Activated naive CD8-positive, alpha-beta T cell treated with anti-CD3 and anti-CD28 coated beads, Interleukin-2, amount 50 U/mL, for 24 hours (primary cell): ENCODE measurements around the gene WDR18.

Source experiments
- ATAC-seq: fragments of 150-1000 bp; cut with Tn5 transposase; one replicate; pipeline ENCODE4 v1.10.0; 2021
- DNase-seq: peaks from one replicate; pipeline ENCODE4 v3.0.0; 2021
- H3K27ac Mint-ChIP-seq: one replicate; pipeline ENCODE4 v1.8.0; 2021; ENCODE audit warnings: mild to moderate bottlenecking, mixed read lengths
- H3K27me3 Mint-ChIP-seq: one replicate; pipeline ENCODE4 v1.8.0; 2021; ENCODE audit warnings: mixed read lengths
- H3K36me3 Mint-ChIP-seq: one replicate; pipeline ENCODE4 v1.8.0; 2021; ENCODE audit warnings: low read depth, mixed read lengths
- H3K4me1 Mint-ChIP-seq: one replicate; pipeline ENCODE4 v1.8.0; 2021; ENCODE audit warnings: mixed read lengths
- H3K4me3 Mint-ChIP-seq: one replicate; pipeline ENCODE4 v1.8.0; 2021; ENCODE audit warnings: mild to moderate bottlenecking, moderate library complexity, mixed read lengths
- H3K9me3 Mint-ChIP-seq: one replicate; pipeline ENCODE4 v1.8.0; 2021; ENCODE audit warnings: mixed read lengths

Gene WDR18

GRCh38 chr19:990119-990571 is 6.0 kb downstream of the WDR18 start:
- DNase-seq: no peak
- H3K27me3 Mint-ChIP-seq: no peaks in the 10 kb centered on the region
- peaks cover 23% of the 10 kb centered on the region for H3K36me3 Mint-ChIP-seq
- no peak overlapping the region for H3K27ac Mint-ChIP-seq
- H3K4me3 Mint-ChIP-seq: no peak overlapping the region
- no peaks in the 10 kb centered on the region for H3K9me3 Mint-ChIP-seq
- no peak for ATAC-seq
- peaks cover 7% of the 10 kb centered on the region for H3K4me1 Mint-ChIP-seq

DNA sequence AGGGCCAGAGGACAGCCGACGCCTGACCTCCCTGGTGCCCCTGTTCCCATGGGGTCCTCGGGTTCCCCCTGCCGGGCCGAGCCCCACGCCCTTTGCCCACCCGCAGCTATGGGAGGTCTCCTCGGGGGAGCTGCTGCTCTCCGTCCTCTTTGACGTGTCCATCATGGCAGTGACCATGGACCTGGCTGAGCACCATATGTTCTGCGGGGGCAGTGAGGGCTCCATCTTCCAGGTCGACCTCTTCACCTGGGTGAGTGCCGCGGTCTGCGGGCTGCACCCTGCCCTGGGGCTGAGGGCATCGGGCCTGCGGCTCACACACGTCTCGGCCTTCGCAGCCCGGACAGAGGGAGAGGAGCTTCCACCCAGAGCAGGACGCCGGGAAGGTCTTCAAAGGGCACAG is 6.6 kb downstream of the WDR18 start:
- Mint-ChIP-seq H3K4me1 (peaks cover 3% of the 10 kb centered on the region), H3K36me3 (peaks cover 20% of the 10 kb centered on the region), H3K9me3 (no peaks in the 10 kb centered on the region), H3K27ac (no peak overlapping the region), H3K4me3 (no peak overlapping the region), H3K27me3 (no peaks in the 10 kb centered on the region)
- ATAC-seq (no peak), DNase-seq (no peak)

DNA sequence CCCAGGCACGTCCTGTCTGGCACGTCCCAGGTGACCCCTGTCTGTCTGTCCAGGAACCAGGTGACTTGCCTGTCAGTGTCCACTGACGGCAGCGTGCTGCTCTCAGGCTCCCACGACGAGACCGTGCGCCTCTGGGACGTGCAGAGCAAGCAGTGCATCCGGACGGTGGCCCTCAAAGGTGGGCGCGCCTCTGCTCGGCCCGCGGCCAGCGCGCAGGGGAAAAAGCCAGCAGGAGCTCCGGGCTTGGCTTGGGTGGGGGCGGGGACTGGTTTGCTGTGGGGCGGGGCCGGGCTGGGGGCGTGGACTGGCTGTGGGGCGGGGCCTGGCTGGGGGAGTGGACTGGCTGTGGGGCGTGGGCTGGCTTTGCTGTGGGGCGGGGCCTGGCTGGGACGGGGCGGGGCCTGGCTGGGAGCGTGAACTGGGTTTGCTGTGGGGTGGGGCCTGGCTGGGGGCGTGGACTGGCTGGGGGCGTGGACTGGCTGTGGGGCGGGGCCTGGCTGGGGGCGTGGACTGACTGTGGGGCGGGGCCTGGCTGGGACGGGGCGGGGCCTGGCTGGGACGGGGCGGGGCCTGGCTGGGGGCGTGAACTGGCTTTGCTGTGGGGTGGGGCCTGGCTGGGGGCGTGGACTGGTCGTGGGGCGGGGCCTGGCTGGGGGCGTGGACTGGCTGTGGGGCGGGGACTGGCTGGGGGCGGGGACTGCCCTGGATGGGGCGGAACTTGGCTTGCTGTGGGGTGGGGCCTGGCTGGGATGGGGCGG is 7.2 kb downstream of the WDR18 start:
- Mint-ChIP-seq H3K4me1 (peaks cover 6% of the 10 kb centered on the region), H3K27ac (no peak overlapping the region), H3K9me3 (no peaks in the 10 kb centered on the region), H3K36me3 (peaks cover 19% of the 10 kb centered on the region), H3K4me3 (no peak overlapping the region), H3K27me3 (peaks cover 1% of the 10 kb centered on the region)
- peak; percentile 18 for ATAC-seq
- DNase-seq: peak; percentile 75

DNA sequence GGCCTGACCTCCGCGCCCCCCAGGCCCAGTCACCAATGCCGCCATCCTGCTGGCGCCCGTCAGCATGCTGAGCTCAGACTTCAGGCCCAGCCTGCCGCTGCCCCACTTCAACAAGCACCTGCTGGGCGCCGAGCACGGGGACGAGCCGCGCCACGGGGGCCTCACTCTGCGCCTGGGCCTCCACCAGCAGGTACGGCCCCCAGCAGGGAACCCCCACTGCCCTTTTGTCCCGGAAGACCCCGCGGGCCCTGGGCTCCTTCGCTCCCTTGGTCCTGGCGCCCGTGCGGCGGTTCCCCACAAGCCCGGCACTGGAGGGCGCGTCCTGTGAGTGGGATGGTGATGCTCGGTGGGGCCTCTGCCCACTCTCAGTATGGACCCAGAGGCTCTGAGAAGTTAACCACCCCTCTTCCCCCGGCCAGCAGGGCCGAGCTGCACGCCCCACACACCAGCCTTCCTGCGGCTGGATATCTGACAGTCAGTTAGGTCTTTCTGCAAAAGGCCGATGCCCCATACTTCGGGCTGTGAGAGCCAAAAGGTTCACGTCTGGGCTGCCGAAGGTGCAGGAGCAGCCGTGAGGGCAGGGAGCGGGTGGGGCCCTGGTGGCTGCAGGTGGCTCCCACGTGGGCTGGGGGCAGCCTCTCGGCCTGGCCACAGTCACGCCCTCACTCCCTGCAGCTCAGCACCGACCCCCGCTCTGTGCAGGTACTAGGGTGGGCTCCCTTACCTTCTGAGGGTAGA is 8.0 kb downstream of the WDR18 start:
- H3K4me3 Mint-ChIP-seq: no peak overlapping the region
- H3K27ac Mint-ChIP-seq: no peak overlapping the region
- no peak for DNase-seq
- H3K36me3 Mint-ChIP-seq: peaks cover 13% of the 10 kb centered on the region
- ATAC-seq: peak; percentile 2
- no peaks in the 10 kb centered on the region for H3K9me3 Mint-ChIP-seq
- peaks cover 13% of the 10 kb centered on the region for H3K4me1 Mint-ChIP-seq
- H3K27me3 Mint-ChIP-seq: peaks cover 5% of the 10 kb centered on the region

DNA sequence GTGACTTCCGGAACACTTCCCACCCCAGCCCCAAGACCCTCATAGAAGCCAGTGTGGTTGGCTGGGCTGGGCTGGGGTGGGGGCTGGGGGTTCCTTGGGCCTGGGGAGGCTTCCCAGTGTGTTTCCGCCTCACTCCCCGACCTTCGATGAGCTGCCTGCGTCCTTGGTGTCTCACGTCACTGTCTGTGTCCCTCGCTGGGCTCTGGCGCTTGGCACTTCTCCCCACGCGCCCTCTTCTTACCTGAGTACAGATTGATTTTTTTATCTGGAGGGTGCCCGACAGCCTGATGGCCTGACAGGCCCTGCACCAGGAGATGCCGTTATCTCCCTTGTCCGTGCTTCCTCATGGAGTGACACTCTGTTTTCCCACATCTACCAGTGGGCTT is 8.5 kb downstream of the WDR18 start:
- H3K4me3 Mint-ChIP-seq: no peak overlapping the region
- peaks cover 11% of the 10 kb centered on the region for H3K4me1 Mint-ChIP-seq
- DNase-seq (no peak), ATAC-seq (no peak)
- H3K27me3 Mint-ChIP-seq: peaks cover 7% of the 10 kb centered on the region
- peaks cover 9% of the 10 kb centered on the region for H3K36me3 Mint-ChIP-seq
- H3K27ac Mint-ChIP-seq: no peak overlapping the region
- H3K9me3 Mint-ChIP-seq: no peaks in the 10 kb centered on the region

DNA sequence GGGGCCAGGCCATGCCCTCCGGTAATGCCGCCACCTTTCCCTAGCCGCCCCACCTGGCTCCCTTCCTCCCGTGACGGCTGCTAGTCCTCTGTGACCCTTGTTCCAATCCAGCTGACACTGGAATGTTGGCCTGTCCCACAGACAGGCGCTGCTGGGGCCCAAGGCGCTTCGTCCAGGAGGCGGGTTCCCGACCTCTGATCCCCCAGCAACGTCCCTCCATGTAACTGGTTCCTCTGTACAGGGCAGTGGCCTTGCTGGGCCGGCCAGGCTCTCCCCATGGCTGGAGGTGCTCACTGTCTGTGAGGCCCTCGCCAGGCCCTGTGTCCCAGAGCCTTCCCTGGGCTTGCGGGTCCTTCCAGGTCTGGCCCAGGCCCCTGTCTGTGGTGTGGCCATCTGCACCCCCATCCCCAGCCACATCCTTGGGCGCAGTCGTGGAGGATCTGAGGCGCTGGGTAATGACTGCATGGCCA is 9.3 kb downstream of the WDR18 start:
- Mint-ChIP-seq H3K9me3 (no peaks in the 10 kb centered on the region), H3K36me3 (peaks cover 9% of the 10 kb centered on the region), H3K4me1 (peaks cover 11% of the 10 kb centered on the region), H3K27me3 (peaks cover 13% of the 10 kb centered on the region), H3K27ac (no peak overlapping the region), H3K4me3 (no peak overlapping the region)
- ATAC-seq: no peak
- no peak for DNase-seq

GRCh38 chr19:993831-994393 is 9.8 kb downstream of the WDR18 start:
- no peak overlapping the region for H3K4me3 Mint-ChIP-seq
- peaks cover 8% of the 10 kb centered on the region for H3K36me3 Mint-ChIP-seq
- H3K9me3 Mint-ChIP-seq: no peaks in the 10 kb centered on the region
- no peak overlapping the region for H3K27ac Mint-ChIP-seq
- ATAC-seq (no peak), DNase-seq (no peak)
- H3K4me1 Mint-ChIP-seq: peaks cover 11% of the 10 kb centered on the region
- peaks cover 16% of the 10 kb centered on the region for H3K27me3 Mint-ChIP-seq

DNA sequence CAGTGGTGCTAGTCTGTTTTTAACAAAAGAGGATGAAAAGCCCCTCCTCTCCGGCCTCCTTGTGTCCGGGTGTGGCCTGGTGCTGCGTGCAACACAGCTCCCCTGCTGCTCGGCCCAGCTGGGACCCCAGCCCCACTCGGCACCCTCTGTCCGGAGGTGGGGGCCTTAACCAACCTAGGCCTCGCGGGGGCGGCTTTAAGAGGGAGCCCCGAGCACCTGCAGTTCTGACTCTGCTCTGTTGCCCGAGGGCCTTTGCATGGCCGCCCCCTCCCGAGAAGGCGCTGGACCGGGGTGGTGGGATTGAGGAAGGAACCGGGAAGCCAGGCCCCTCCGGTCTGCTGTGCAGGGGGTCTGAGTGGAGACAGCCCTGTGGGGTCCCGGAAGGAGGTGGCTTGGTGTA is 10.4 kb downstream of the WDR18 start:
- Mint-ChIP-seq H3K36me3 (peaks cover 8% of the 10 kb centered on the region), H3K27ac (no peak overlapping the region), H3K4me1 (peaks cover 14% of the 10 kb centered on the region), H3K9me3 (no peaks in the 10 kb centered on the region), H3K4me3 (no peak overlapping the region), H3K27me3 (peaks cover 22% of the 10 kb centered on the region)
- no peak for ATAC-seq
- DNase-seq: no peak

DNA sequence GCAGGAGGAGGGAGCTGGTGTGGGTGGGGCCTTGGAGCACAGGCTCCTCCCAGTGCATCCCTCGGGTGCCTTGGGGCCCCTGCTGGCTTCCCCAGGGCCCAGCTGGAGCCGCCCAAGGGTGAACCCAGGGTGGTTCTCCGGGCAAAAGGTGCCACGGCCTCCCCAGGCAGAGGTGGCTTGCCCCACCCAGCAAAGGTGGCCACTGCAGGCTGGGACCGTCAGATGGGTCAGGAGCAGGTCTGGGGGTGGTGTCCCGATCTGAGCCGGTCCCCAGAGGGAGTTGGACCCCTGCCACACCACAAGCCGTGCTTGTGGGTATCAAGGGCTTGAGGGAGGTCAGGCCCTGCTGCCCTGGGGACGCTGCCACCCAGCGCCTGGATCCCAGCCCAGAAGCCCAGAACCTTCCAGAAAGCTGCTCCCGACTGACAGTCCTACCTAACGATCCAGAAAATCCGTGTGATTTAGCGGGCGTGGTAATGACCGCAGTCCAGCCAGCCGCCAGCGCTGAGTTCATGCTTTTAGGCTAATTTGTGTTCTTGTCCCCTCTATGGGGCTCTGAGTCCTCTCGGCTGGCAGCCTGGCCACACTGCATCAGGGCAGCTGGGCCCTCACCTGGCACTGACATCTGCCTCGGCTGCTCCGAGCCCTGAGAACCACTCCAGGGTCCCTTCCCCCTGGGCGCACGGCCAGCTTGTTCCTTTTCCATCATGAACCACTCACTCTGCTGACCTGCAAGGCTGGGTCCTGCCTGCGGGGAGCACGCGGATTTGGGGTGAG is 11.1 kb downstream of the WDR18 start:
- H3K27me3 Mint-ChIP-seq: peaks cover 26% of the 10 kb centered on the region
- peaks cover 14% of the 10 kb centered on the region for H3K4me1 Mint-ChIP-seq
- no peaks in the 10 kb centered on the region for H3K9me3 Mint-ChIP-seq
- peaks cover 8% of the 10 kb centered on the region for H3K36me3 Mint-ChIP-seq
- no peak for ATAC-seq
- no peak for DNase-seq
- no peak overlapping the region for H3K4me3 Mint-ChIP-seq
- H3K27ac Mint-ChIP-seq: no peak overlapping the region

DNA sequence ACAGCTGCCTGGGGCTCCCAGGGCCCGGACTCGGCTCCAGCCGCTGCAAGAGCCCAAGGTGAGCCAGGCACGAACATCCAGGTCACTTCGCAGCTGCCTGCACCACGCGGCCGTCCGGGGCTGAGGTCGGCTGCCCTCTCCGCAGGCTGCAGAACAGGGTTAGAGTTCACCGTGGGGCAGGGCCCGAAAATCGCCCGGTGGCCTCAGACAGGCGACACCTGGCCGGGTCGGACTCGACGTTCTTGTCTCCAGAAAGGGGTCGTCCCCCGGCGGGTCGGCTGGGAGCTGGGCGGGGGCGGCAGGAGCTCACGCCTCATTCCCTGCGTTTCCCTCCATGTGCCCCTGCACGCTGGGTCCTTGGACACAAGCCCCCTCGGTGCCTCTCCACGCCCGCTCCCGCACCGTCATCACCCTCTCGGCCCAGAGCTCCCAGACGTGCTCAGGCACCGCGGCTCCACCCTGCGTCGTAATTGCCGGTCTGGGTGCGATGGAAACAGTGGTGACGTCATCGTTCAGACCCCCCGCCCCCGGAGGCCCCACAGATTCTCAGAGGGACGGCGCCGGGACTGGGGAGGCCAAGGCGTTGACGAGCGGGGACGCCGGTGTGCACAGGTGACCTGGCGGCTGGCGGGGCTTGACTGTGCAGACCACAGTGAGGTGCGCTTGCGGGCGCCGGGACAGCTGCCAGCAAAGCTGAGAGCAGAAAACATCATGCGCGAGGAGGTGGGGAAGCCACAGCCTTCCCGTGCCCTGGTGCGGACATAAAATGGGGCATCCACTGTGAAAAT is 12.1 kb downstream of the WDR18 start:
- H3K36me3 Mint-ChIP-seq: peaks cover 2% of the 10 kb centered on the region
- H3K27ac Mint-ChIP-seq: peak overlapping the region; percentile 59
- ATAC-seq: peak; percentile 60
- no peak overlapping the region for H3K4me3 Mint-ChIP-seq
- no peaks in the 10 kb centered on the region for H3K9me3 Mint-ChIP-seq
- peak; percentile 76 for DNase-seq
- peaks cover 31% of the 10 kb centered on the region for H3K27me3 Mint-ChIP-seq
- peaks cover 14% of the 10 kb centered on the region for H3K4me1 Mint-ChIP-seq

GRCh38 chr19:998064-998463 is 13.9 kb downstream of the WDR18 start:
- Mint-ChIP-seq H3K4me1 (peaks cover 14% of the 10 kb centered on the region), H3K4me3 (no peak overlapping the region), H3K27me3 (peaks cover 34% of the 10 kb centered on the region), H3K36me3 (no peaks in the 10 kb centered on the region), H3K27ac (no peak overlapping the region), H3K9me3 (no peaks in the 10 kb centered on the region)
- ATAC-seq: no peak
- DNase-seq: no peak

DNA sequence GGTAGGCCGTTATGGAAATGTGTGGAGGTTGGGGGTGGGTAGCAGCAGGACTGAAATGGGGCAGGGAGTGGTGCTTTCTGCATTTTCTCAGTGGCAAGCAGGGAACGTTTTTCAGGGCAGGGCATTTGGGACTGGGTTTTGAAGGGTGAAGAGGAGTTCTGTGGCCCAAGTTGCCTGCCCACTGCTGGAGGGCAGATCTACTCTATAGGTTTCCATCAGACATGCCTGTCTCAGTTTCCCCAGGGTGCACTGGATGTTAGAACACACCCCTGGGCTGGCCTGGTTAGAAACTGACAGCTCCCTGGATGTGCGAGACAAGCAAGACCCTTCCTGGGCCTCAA is 15.2 kb downstream of the WDR18 start:
- peaks cover 34% of the 10 kb centered on the region for H3K27me3 Mint-ChIP-seq
- no peaks in the 10 kb centered on the region for H3K36me3 Mint-ChIP-seq
- H3K27ac Mint-ChIP-seq: no peak overlapping the region
- no peak for ATAC-seq
- DNase-seq: no peak
- H3K4me1 Mint-ChIP-seq: peaks cover 14% of the 10 kb centered on the region
- H3K9me3 Mint-ChIP-seq: no peaks in the 10 kb centered on the region
- peak overlapping the region; percentile 17 for H3K4me3 Mint-ChIP-seq

DNA sequence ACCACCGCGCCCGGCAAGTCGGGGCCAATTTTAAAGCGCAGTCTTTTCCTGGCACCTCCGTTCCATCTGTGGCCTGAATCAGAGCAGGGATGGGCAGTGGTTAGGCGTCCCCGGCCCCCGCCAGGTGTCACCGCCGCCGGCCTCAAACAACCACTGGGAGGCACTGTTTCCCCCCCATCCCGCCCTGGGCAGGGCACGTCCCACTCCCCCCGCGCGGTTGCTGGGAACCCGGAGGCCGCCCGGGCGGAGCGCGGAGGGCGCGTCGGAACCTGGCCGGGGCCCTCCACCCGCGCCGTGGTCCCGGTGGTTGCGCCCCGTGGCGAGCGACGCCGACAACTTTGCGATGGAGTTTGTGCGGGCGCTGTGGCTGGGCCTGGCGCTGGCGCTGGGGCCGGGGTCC is 15.9 kb downstream of the WDR18 start, which contains the start of gene GRIN3B:
TSS of gene GRIN3B (plus strand) at position 325 of the 400 bp plus-strand sequence. CDS start at position 344, 19 bp downstream.
- ATAC-seq: peak; percentile 24
- H3K4me3 Mint-ChIP-seq: peak within 1 kb of the TSS; percentile 17
- H3K36me3 Mint-ChIP-seq: no peaks in the 10 kb centered on the region

More for the DNA sequence above, 15.9 kb downstream of the WDR18 start, which contains the start of gene GRIN3B:
- Mint-ChIP-seq H3K4me1 (peaks cover 14% of the 10 kb centered on the region), H3K27me3 (peaks cover 34% of the 10 kb centered on the region), H3K9me3 (no peaks in the 10 kb centered on the region), H3K27ac (no peak within 1 kb of the TSS)
- DNase-seq: peak; percentile 72
